IPS DF 4.7 (cell line): ENCODE data around the gene SERPINA12.

Experiments
- DNase-seq: peaks from one replicate; pipeline ENCODE4 v3.0.0-alpha.2; 2013; ENCODE audit warnings: low spot score; ENCODE audit errors: extremely low read depth

Gene SERPINA12, protein sequence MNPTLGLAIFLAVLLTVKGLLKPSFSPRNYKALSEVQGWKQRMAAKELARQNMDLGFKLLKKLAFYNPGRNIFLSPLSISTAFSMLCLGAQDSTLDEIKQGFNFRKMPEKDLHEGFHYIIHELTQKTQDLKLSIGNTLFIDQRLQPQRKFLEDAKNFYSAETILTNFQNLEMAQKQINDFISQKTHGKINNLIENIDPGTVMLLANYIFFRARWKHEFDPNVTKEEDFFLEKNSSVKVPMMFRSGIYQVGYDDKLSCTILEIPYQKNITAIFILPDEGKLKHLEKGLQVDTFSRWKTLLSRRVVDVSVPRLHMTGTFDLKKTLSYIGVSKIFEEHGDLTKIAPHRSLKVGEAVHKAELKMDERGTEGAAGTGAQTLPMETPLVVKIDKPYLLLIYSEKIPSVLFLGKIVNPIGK

DNA sequence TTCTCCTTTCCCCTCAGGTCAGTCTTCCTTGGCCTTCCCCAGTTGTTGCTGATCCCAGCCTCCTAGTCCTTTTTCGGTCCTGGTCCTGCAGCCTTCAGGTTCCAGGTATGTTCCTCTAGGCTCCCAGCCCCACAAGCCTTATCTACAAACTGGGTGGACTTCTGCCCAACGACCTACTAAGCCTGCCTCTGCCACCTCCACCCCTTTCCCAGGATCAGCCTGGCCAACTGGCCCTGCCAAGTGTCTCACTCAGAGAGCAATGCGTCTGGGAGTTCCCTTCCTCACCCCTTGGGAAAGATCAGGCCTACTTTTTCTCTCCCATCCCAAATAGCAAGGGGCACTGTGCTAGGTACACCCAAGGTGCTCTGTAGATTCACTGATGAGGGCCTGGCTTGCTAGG, at the start of gene SERPINA12:
Gene SERPINA12 (minus strand): TSS at position 114 of the 400 bp plus-strand sequence. CDS start 11,072 bp downstream, outside the sequence.
- no peak for DNase-seq

DNA sequence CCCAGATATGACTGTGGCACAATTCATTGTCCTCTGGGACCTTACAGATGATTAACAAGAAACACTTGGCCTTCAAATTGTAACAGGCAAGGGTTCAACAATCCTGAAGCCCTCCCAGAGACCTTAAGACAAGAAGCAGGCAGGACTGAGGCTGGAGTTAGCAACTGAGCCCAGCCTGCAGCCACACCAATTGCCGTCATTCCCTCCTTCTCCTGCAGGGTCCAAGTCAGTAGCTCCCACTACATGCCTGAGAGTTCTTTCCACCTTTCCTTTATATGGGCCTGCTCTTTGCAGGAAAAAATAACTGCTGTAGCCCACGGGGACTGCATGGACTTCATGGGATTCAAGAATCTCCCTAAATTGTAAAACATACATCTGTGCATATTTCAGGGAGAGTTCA, 49.6 kb upstream of the SERPINA12 start:
- no peak for DNase-seq

GRCh38 chr14:94557327-94557726, 48.1 kb upstream of the SERPINA12 start:
- DNase-seq = no peak

- no peak for DNase-seq
Observed at GRCh38 chr14:94555991-94556390, 46.7 kb upstream of the SERPINA12 start.

DNA sequence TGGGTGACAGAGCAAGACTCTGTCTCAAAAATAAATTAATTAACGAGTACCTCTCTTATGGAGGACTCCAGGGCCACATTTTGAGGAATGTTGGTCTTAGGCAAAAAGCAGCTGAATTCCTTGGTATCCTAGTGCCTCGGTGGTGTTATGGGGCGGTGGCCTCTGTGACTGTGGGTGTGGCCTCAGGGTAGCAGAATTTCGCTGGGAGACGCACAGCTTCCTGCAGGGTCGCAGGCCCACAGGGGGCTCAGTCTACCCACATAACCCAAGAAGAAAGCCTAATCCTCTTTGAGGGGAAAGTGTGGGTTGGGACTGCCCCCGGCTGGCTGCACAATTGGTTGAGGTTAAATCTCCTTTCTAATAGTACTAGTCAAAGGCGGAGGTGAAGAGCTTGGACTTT, 40.8 kb upstream of the SERPINA12 start:
- no peak for DNase-seq

DNA sequence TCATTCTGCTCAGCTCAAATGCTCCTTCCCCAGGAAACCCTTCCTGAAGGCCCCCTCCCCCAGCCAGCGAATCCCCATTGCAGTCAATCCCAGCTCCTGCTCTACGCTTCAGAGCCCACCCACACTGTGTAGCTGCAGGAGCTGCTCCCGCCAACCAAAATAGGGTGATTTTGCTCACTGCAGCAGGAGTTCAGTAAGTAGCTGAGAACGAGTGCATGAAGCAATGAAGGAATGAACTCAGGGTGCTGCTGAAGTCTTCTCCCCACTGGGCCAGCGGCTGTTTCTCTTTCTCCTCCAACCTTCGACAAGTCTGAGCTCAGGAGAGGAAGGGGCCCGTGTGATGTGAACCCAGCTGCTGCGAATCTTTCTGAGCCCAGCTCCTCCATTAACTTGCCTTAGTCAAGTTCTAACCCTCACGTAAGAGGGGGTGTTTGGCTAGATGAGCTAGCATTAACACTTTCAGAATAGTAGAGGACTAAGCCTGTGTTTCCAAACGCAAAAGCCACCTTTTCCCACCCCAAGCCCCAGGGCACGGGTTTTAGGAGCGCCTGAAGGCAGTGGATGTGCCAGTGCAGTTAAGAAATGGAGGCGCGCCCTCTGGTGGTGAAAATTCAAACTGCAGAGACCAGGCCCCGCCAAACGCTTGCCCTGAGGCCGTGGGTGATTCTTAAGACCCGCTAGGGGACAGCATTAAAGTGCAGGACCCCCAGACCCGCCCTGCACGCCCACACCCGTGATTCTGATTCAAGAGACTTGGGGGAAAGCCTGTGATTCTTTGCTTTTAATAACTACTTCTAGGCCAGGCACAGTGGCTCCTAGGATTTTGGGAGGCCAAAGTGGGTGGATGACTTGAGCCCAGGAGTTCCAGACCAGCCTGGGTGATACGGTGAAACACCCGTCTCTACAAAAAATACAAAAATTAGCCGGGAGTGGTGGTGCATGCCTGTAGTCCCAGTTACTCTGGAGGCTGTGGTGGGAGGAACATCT, 40.0 kb upstream of the SERPINA12 start:
- DNase-seq = no peak

GRCh38 chr14:94548131-94548998, 39.1 kb upstream of the SERPINA12 start:
- no peak for DNase-seq

DNA sequence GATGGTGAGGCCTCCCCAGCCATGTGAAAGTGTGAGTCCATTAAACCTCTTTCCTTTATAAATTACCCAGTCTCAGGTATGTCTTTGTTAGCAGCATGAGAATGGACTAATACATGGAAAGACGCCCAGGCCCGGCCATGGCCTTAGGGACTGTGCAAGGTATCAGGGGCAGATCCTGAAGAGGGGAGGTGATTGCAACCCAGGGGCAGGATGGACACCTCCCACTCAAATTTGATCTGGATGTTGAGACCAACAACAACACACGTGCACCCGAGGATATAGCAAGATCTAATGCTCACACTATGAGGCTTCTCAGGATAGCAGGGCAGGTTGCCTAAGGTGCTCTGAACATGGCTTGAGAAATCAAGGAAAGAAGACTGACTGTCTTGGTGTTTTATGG, 38.5 kb upstream of the SERPINA12 start:
- no peak for DNase-seq

DNA sequence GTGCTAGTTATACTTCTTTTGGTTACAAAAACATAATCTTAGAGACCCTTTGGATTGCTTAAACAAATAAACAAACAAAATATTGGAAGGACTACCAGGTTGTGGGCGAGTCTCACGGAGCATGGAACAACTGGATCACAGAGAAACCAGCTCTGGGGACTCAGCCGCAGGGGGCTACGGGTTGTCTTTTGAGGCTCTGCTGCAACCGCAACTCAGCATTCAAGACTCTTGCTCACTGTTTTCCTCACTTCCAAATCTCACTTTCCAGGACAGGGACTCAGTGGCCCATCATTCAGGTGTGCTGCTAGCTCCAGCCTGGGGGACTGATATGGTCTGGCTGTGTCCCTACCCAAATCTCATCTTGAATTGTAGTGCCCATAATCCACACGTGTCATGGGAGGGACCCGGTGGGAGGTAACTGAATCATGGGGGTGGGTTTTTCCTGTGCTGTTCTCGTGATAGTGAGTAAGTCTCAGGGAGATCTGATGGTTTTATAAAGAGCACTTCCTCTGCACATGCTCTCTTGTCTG, 37.9 kb upstream of the SERPINA12 start:
- DNase-seq = no peak

GRCh38 chr14:94545131-94545841, 36.0 kb upstream of the SERPINA12 start:
- no peak for DNase-seq

DNA sequence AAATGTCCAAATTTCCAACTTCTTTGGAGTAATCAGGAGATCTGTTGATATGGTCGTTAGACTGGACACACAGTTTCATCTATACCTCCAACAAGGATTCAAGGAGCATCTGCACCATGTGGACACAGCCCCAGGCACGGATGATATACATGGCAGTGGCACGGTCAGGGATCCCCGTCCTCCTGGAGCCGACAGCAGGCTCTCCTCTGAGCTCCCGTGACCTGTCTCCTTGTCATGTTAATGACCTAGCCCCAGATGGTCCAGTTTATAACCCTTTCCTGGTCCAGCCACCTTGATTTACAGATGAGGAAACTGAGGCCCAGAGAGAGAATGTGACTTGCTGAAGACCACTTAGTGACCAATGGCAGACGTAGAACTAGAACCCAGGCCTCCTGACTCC, 35.5 kb upstream of the SERPINA12 start:
- no peak for DNase-seq

DNA sequence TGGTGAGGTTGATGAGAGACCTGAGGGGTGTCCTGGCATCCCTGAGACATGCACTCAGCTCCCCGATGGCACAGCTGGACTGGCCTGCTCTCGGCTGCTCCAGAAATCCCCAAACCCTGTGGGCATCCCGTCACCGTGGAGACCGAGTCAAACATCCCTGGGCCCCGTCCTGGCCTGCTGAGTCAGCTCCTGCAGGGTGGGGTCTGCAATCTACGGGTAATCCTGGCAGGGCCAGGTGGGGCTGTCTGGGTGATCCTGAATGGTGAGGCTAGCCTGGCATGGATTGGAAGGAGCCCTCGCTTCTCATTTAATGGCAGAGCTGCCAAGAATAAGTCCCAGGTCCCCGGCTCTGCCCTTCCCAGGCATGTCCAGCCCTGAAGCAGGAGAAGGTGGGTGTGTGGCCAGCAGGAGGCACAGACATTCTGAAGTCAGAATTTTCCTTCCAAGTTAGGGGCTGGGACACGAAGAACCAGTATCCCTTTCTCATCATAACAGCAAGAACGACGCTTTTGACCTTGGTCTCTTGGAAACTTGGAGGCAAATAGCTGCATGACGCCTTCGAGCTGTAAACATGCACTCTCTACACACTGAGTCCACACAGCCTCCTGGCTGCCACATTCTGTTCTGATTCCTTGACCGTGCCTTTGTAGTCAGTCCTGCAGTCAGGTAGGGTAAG, 34.3 kb upstream of the SERPINA12 start:
- no peak for DNase-seq

GRCh38 chr14:94542811-94543440, 33.7 kb upstream of the SERPINA12 start:
- no peak for DNase-seq

DNA sequence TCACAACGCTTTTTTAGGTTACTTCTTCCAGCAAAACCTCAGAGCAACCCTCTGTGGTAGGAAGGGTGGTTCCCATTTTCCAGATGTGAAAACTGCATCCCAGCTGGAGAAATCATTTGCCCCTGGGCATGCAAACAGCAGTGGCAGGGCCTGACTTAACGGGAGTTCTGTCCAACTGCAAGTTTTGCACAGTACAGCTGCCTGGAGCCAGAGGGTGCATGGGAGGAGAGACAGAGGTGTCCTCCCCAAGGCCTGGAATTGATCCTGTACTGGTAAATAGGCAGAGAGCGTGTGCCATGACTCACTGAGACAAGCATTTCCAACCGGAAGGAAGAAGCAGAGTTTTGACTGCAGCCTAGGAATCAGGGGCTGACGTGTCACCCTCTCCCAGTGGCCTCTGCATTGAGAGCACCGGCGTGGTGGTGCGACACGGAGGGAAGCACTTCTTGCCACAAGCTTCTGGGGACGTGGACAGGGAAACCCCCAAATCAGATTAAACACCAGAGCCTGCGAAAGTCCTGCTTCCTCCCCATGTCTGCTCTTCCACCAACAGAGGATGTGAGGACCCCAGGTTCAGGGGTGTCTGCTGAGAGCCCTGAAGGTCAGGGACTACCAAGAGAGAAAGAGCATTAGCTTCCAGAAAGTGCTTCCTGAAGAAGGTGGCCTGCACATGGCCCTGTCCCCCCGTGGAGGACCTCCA, 33.0 kb upstream of the SERPINA12 start:
- no peak for DNase-seq

GRCh38 chr14:94541234-94541975, 32.1 kb upstream of the SERPINA12 start:
- no peak for DNase-seq

DNA sequence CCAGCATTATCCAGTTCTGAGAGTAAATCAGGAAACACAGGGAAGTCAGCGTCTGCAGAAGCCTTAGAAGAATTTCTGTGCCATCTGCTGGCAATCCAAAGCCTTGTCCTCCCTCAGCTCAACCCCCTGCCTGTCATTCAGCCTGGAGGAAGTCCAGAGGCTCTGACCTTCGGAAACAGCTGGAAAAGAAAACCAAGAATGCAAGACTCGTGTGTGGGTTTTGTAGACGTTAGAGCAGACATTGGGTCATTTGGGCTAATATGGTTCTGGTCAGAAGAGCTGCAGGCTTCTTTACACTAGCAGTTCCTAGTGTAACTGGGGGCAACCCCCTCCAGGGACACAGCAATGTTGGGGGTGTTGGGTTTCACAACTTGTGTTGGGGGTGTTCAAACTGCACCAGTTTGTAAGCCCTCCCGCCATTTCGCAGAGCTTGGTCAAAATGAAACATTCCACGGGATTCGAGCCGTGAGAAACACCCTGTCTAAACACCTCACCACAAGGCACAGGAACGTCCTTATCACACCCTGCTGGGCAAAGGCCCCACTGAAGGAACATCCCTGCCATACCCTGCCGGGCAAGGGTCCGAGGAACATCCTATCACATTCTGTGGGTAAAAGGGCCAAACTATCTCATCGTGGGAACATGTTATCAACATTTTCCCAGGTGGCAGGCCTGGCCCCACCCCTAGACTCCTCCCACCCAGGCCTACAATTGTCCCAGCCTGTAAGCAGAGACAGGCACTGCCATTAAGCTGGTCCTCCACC, 30.9 kb upstream of the SERPINA12 start:
- DNase-seq = no peak

DNA sequence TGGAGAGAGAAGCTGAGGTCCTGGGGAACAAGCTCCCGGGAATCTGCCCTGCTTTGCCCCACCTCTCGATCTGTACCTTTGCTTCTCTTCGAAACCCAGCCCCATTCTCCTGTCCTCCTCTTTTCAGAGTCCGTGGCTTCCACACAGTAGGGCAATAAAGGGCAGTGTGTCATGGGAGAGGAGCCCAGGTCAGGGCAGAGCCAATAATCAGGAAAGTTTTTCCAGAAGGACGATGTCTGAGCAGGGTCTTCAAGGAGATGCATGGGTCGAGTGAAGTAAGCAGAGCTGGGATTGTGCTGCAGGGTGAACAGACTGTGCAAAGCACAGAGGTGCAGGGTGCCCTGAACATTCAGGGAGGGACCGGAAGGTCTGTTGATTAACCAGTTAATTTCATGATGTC, 29.9 kb upstream of the SERPINA12 start:
- DNase-seq = no peak
